ENCODE data around the gene CCDC14. TPM values are rescaled to one million over a fixed set of nuclear protein-coding genes. Genes with fewer than 3 reads are reported as not detected.
"Not testable (repeated sequence)": the region's sequence is repeated elsewhere in the genome, so short reads cannot be mapped to it uniquely, and the experiment has no call there.

The CCDC14 gene
- total RNA-seq (2014; rRNA removed; shearing (Covaris generic)) (39.0 and 49.3 TPM in 2 replicates), polyA plus RNA-seq (2016; fragmentation: Nextera tagmentation; extraction: Ambion mirVana) (18.2 and 23.2 TPM in 2 replicates)

GRCh38 chr3:123960781-123961507, at the start of gene CCDC14:
Gene CCDC14, minus strand, starts transcription at chr3:123961229. Its CDS starts 56 bp downstream, at chr3:123961173.
- H2AFZ ChIP-seq = peak within 1 kb of the TSS; percentile 88
- DNase-seq = peak; percentile 97
- H3K36me3 ChIP-seq (ENCODE audit: low read depth) = peaks cover 5% of the 10 kb centered on the region
- H3K9me2 ChIP-seq (ENCODE audit: insufficient read depth) = no peaks in the 10 kb centered on the region
- peak within 1 kb of the TSS; percentile 80 for H3K4me3 ChIP-seq
- H3K4me1 ChIP-seq (ENCODE audit: insufficient read depth) = peaks cover 24% of the 10 kb centered on the region
- H3K9me3 ChIP-seq (ENCODE audit: low read depth) = no peaks in the 10 kb centered on the region
- peak within 1 kb of the TSS; percentile 83 for H3K9ac ChIP-seq
- WGBS, 2 experiments (ENCODE audit: low coverage in 1 of 2, low lambda C conversion rate in 2 of 2, missing lambda C conversion rate in 2 of 2) = 1% methylated on average over 52 to 55 of the region's 55 CpGs
- in situ Hi-C loops (cut with MboI) = no loop called here
- TF ChIP-seq EZH2 (IDR thresholded peaks at IDR 0.05; ENCODE audit: insufficient read depth, poor library complexity, severe bottlenecking) (no peak), EZH2phosphoT487 (IDR thresholded peaks at IDR 0.05; ENCODE audit: insufficient read depth, low read depth) (no peak)
- H3K27ac ChIP-seq = peak within 1 kb of the TSS; percentile 51
- no peaks in the 10 kb centered on the region for H3K27me3 ChIP-seq (replicated peaks; ENCODE audit: insufficient read depth)
- H3F3A ChIP-seq (ENCODE audit: insufficient read depth) = no peaks in the 10 kb centered on the region
- H4K20me1 ChIP-seq (ENCODE audit: insufficient read depth) = no peaks in the 10 kb centered on the region
- peaks cover 38% of the 10 kb centered on the region for H3K79me2 ChIP-seq (ENCODE audit: insufficient read depth)
- peak within 1 kb of the TSS; percentile 79 for H3K4me2 ChIP-seq (ENCODE audit: unreplicated experiment)

GRCh38 chr3:124008321-124008720, 47.3 kb upstream of the CCDC14 start:
- peak; percentile 18 for DNase-seq

GRCh38 chr3:124007186-124007585, 46.2 kb upstream of the CCDC14 start:
- Histone ChIP-seq H3F3A (ENCODE audit: insufficient read depth) (no peaks in the 10 kb centered on the region), H3K9me3 (ENCODE audit: low read depth) (no peaks in the 10 kb centered on the region), H3K9ac (no peak overlapping the region), H3K36me3 (ENCODE audit: low read depth) (no peaks in the 10 kb centered on the region), H3K27ac (no peak overlapping the region), H3K4me1 (ENCODE audit: insufficient read depth) (no peaks in the 10 kb centered on the region), H3K9me2 (ENCODE audit: insufficient read depth) (no peaks in the 10 kb centered on the region), H4K20me1 (ENCODE audit: insufficient read depth) (no peaks in the 10 kb centered on the region), H2AFZ (no peak overlapping the region), H3K4me3 (no peak overlapping the region), H3K79me2 (ENCODE audit: insufficient read depth) (no peaks in the 10 kb centered on the region), H3K4me2 (ENCODE audit: unreplicated experiment) (no peak overlapping the region), H3K27me3 (replicated peaks; ENCODE audit: insufficient read depth) (peaks cover 8% of the 10 kb centered on the region; the same call in 1 of the 2 replicates)
- in situ Hi-C loops (cut with MboI) = no loop called here
- peak; percentile 45 for DNase-seq
- 27 to 46% methylated on average over 4 of the region's 4 CpGs for WGBS, 2 experiments (ENCODE audit: low coverage in 1 of 2, low lambda C conversion rate in 2 of 2, missing lambda C conversion rate in 2 of 2)
- no peak for TF ChIP-seq EZH2phosphoT487 (IDR thresholded peaks at IDR 0.05; ENCODE audit: insufficient read depth, low read depth)
- TF ChIP-seq EZH2 (IDR thresholded peaks at IDR 0.05; ENCODE audit: insufficient read depth, poor library complexity, severe bottlenecking) = no peak

More at GRCh38 chr3:124008321-124008720, 47.3 kb upstream of the CCDC14 start:
- H3K4me3 ChIP-seq; H3K27ac ChIP-seq; H2AFZ ChIP-seq; H3K9me2 ChIP-seq (ENCODE audit: insufficient read depth); H3K79me2 ChIP-seq (ENCODE audit: insufficient read depth); H3K9ac ChIP-seq; H3K9me3 ChIP-seq (ENCODE audit: low read depth); H3K4me2 ChIP-seq (ENCODE audit: unreplicated experiment); H3K27me3 ChIP-seq (replicated peaks; ENCODE audit: insufficient read depth); H3K4me1 ChIP-seq (ENCODE audit: insufficient read depth); in situ Hi-C loops (cut with MboI); H3F3A ChIP-seq (ENCODE audit: insufficient read depth); H4K20me1 ChIP-seq (ENCODE audit: insufficient read depth); H3K36me3 ChIP-seq (ENCODE audit: low read depth): not testable (repeated sequence)
- WGBS, 2 experiments (ENCODE audit: low coverage in 1 of 2, low lambda C conversion rate in 2 of 2, missing lambda C conversion rate in 2 of 2) = 92% methylated on average over 1 of the region's 1 CpG

- DNase-seq = not testable (repeated sequence)
These were observed 41.5 kb upstream of the CCDC14 start for GRCh38 chr3:124002405-124003079.

GRCh38 chr3:124001366-124001765, 40.3 kb upstream of the CCDC14 start:
- H3K4me1 ChIP-seq (ENCODE audit: insufficient read depth); H3K9me2 ChIP-seq (ENCODE audit: insufficient read depth); H3K9me3 ChIP-seq (ENCODE audit: low read depth); H3K9ac ChIP-seq; H3K4me2 ChIP-seq (ENCODE audit: unreplicated experiment); H2AFZ ChIP-seq; H3K36me3 ChIP-seq (ENCODE audit: low read depth); H3K4me3 ChIP-seq; H3F3A ChIP-seq (ENCODE audit: insufficient read depth); H3K27ac ChIP-seq; H4K20me1 ChIP-seq (ENCODE audit: insufficient read depth); DNase-seq; H3K79me2 ChIP-seq (ENCODE audit: insufficient read depth); in situ Hi-C loops (cut with MboI): not testable (repeated sequence)
- WGBS, 2 experiments (ENCODE audit: low coverage in 1 of 2, low lambda C conversion rate in 2 of 2, missing lambda C conversion rate in 2 of 2) = 49 to 53% methylated on average over 6 of the region's 6 CpGs
- H3K27me3 ChIP-seq (replicated peaks; ENCODE audit: insufficient read depth) = peaks cover 36% of the 10 kb centered on the region

More at GRCh38 chr3:124002405-124003079, 41.5 kb upstream of the CCDC14 start:
- H3K79me2 ChIP-seq (ENCODE audit: insufficient read depth); in situ Hi-C loops (cut with MboI); H3K27ac ChIP-seq; H3F3A ChIP-seq (ENCODE audit: insufficient read depth); H3K9ac ChIP-seq; H3K9me3 ChIP-seq (ENCODE audit: low read depth); H4K20me1 ChIP-seq (ENCODE audit: insufficient read depth); H3K4me2 ChIP-seq (ENCODE audit: unreplicated experiment); H2AFZ ChIP-seq; H3K9me2 ChIP-seq (ENCODE audit: insufficient read depth); H3K36me3 ChIP-seq (ENCODE audit: low read depth); H3K4me3 ChIP-seq; H3K4me1 ChIP-seq (ENCODE audit: insufficient read depth): not testable (repeated sequence)
- peaks cover 34% of the 10 kb centered on the region for H3K27me3 ChIP-seq (replicated peaks; ENCODE audit: insufficient read depth)
- WGBS, 2 experiments (ENCODE audit: low coverage in 1 of 2, low lambda C conversion rate in 2 of 2, missing lambda C conversion rate in 2 of 2) = 30 to 41% methylated on average over 2 of the region's 2 CpGs

Measured in GM23248 (cell line).